Measurements from ENCODE around the gene ANK2. TPM values are rescaled to one million over a fixed set of nuclear protein-coding genes. Genes with fewer than 3 reads are reported as not detected.

Gene ANK2
- total and polyA plus RNA-seq, 4 donors, result 1.1 to 61.2 (median 12.5) TPM

DNA sequence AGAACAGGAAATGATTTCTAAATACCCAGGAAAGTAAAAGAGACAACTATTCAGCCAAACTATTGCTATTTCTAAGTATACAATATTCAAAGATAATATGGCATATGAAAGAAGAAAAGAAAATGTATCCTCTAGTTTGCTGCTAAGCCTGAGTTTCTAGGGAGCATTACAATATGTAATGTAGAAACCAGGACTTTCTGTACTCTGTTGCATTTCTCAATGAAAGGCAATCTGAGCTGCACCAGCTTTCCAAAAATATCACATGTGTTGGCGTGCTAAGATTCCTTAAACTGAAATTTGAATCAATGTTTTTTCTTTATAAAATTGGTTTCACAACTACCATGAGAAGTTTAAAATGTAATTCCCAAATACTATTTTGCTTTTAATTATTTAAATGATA, 129.6 kb downstream of the ANK2 start:
- 78 to 84% methylated on average over 1 of the region's 1 CpG for WGBS, 2 donors
- no peak for ATAC-seq (ENCODE audit: insufficient read depth, low FRiP score)

DNA sequence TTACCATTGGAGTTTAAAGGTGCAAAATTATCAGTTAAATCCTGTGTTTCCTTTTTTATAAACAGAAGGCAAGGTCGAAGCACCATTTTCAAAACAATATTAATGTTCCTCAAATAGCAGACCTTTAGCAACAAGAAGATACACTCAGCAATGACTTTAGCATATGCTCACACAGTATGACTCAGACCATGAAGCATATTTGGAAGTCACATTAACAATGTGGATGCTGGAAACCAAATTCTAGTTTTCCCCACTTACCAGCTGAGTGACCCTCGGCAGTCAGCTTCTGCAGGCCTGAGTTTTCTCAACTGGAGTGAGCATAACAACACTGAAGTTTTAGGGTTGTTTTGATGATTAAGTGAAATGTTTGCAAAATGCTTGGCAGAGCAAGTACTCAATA, 130.5 kb downstream of the ANK2 start:
- Histone ChIP-seq H3K9me3 (ENCODE audit: control insufficient read depth in 4 of 4, insufficient read depth in 3 of 4, low read length in 3 of 4) (no peaks in the 10 kb centered on the region), H3K27ac (ENCODE audit: low read depth in 1 of 2, low read length in 1 of 2) (peak overlapping the region in 1 of 2 donors; percentile 72), H3K4me1 (ENCODE audit: control insufficient read depth in 5 of 5, insufficient read depth in 5 of 5, low read length in 5 of 5) (peaks cover 0 to 19% (median 0%) of the 10 kb centered on the region in 5 donors), H3K4me3 (no peak overlapping the region), H3K36me3 (ENCODE audit: control insufficient read depth in 4 of 4, insufficient read depth in 4 of 4, low read length in 4 of 4) (no peaks in the 10 kb centered on the region), H3K27me3 (ENCODE audit: control insufficient read depth in 3 of 3, insufficient read depth in 3 of 3, low read length in 2 of 3) (no peaks in the 10 kb centered on the region), H3K9ac (ENCODE audit: insufficient read depth in 1 of 2, low read length in 2 of 2) (no peak overlapping the region)
- DNase-seq (no peak), ATAC-seq (ENCODE audit: insufficient read depth, low FRiP score) (no peak)
- WGBS, 2 donors, result 69 to 73% methylated on average over 2 of the region's 2 CpGs
- TF ChIP-seq, protein P1, sequence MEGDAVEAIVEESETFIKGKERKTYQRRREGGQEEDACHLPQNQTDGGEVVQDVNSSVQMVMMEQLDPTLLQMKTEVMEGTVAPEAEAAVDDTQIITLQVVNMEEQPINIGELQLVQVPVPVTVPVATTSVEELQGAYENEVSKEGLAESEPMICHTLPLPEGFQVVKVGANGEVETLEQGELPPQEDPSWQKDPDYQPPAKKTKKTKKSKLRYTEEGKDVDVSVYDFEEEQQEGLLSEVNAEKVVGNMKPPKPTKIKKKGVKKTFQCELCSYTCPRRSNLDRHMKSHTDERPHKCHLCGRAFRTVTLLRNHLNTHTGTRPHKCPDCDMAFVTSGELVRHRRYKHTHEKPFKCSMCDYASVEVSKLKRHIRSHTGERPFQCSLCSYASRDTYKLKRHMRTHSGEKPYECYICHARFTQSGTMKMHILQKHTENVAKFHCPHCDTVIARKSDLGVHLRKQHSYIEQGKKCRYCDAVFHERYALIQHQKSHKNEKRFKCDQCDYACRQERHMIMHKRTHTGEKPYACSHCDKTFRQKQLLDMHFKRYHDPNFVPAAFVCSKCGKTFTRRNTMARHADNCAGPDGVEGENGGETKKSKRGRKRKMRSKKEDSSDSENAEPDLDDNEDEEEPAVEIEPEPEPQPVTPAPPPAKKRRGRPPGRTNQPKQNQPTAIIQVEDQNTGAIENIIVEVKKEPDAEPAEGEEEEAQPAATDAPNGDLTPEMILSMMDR (IDR thresholded peaks at IDR 0.05; ENCODE audit: control extremely low read depth, extremely low read depth), result no peak

More for the DNA sequence above, 129.6 kb downstream of the ANK2 start:
- peaks cover 0 to 19% (median 0%) of the 10 kb centered on the region in 5 donors for H3K4me1 ChIP-seq (ENCODE audit: control insufficient read depth in 5 of 5, insufficient read depth in 5 of 5, low read length in 5 of 5)
- no peaks in the 10 kb centered on the region for H3K36me3 ChIP-seq (ENCODE audit: control insufficient read depth in 4 of 4, insufficient read depth in 4 of 4, low read length in 4 of 4)
- peak overlapping the region in 1 of 2 donors; percentile 40 for H3K27ac ChIP-seq (ENCODE audit: low read depth in 1 of 2, low read length in 1 of 2)
- H3K9ac ChIP-seq (ENCODE audit: insufficient read depth in 1 of 2, low read length in 2 of 2), result no peak overlapping the region
- no peak for DNase-seq
- H3K9me3 ChIP-seq (ENCODE audit: control insufficient read depth in 4 of 4, insufficient read depth in 3 of 4, low read length in 3 of 4), result no peaks in the 10 kb centered on the region
- TF ChIP-seq, protein P1 (IDR thresholded peaks at IDR 0.05; ENCODE audit: control extremely low read depth, extremely low read depth), result no peak
- H3K4me3 ChIP-seq, result no peak overlapping the region
- no peaks in the 10 kb centered on the region for H3K27me3 ChIP-seq (ENCODE audit: control insufficient read depth in 3 of 3, insufficient read depth in 3 of 3, low read length in 2 of 3)

DNA sequence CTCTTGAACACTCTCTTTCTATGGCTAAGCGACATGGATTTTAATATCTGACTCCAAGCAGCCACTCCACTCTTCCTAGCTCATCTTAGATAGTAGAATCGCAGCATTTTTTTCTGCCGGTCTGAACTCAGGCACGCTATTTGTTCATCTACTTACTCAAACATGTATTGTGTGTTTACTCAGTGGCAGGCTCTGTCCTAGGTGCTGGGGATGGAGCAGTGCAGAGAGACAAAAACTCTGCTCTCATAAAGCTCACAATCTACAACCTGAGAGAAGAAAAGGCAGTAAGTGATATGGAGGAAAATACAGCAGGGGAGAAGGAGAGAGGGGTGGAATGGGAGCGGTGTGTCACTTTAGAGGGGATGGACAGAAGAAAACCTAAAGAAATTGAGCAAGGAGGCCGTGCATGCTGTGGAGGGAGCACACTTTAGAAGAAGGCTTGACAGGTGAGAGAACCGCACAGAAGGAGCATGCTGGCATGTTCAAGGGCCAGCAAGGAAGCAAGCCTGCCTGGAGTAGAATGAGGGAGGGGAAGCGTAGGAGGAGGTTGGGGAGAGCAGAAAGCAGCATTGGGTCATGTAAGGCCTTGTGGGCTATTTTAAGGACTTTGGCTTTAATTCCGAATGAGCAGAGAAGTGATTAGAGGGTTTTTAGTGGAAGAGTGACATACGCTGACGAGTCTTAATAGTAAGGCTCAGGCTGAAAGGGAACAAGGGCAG, 132.0 kb downstream of the ANK2 start:
- 67 to 85% methylated on average over 11 of the region's 11 CpGs for WGBS, 2 donors
- H3K9ac ChIP-seq (ENCODE audit: insufficient read depth in 1 of 2, low read length in 2 of 2), result no peak overlapping the region
- no peaks in the 10 kb centered on the region for H3K27me3 ChIP-seq (ENCODE audit: control insufficient read depth in 3 of 3, insufficient read depth in 3 of 3, low read length in 2 of 3)
- no peaks in the 10 kb centered on the region for H3K36me3 ChIP-seq (ENCODE audit: control insufficient read depth in 4 of 4, insufficient read depth in 4 of 4, low read length in 4 of 4)
- ATAC-seq (ENCODE audit: insufficient read depth, low FRiP score), result no peak
- DNase-seq, result no peak
- H3K27ac ChIP-seq (ENCODE audit: low read depth in 1 of 2, low read length in 1 of 2), result peak overlapping the region in 1 of 2 donors; percentile 85
- no peak overlapping the region for H3K4me3 ChIP-seq
- TF ChIP-seq, protein P1 (IDR thresholded peaks at IDR 0.05; ENCODE audit: control extremely low read depth, extremely low read depth), result no peak
- H3K4me1 ChIP-seq (ENCODE audit: control insufficient read depth in 5 of 5, insufficient read depth in 5 of 5, low read length in 5 of 5), result peaks cover 0 to 19% (median 0%) of the 10 kb centered on the region in 5 donors
- H3K9me3 ChIP-seq (ENCODE audit: control insufficient read depth in 4 of 4, insufficient read depth in 3 of 4, low read length in 3 of 4), result no peaks in the 10 kb centered on the region
